Endodermal cell (in vitro differentiated cells): ENCODE data around the gene GALNT1. TPM values are rescaled to one million over a fixed set of nuclear protein-coding genes. Genes with fewer than 3 reads are reported as not detected.
A peak's percentile ranks its signal among the peaks of the same experiment; 100 is the strongest.

ENCODE experiments used
- DNase-seq: peaks from one replicate; pipeline ENCODE4 v3.0.0-alpha.2; 2017
- H3K27ac ChIP-seq: 2 replicates; pipeline ENCODE4 v1.5.1; 2013; ENCODE audit warnings: mild to moderate bottlenecking, low read depth, low read length, moderate library complexity
- H3K27me3 ChIP-seq: 2 replicates; pipeline ENCODE4 v1.6.1; 2013; ENCODE audit warnings: mild to moderate bottlenecking, low read length, moderate library complexity; ENCODE audit not compliant: insufficient read depth, control insufficient read depth, poor library complexity, severe bottlenecking
- H3K36me3 ChIP-seq: 2 replicates; pipeline ENCODE4 v1.7.0; 2013; ENCODE audit warnings: mild to moderate bottlenecking, low read length, moderate library complexity; ENCODE audit not compliant: control insufficient read depth, insufficient read depth
- H3K4me1 ChIP-seq: one replicate; pipeline ENCODE4 v1.7.0; 2013; ENCODE audit warnings: low read length; ENCODE audit not compliant: control insufficient read depth, insufficient read depth
- H3K4me3 ChIP-seq: 2 replicates; pipeline ENCODE4 v1.5.1; 2013; ENCODE audit warnings: mild to moderate bottlenecking, low read length, moderate library complexity
- H3K9ac ChIP-seq: 2 replicates; pipeline ENCODE4 v1.6.1; 2013; ENCODE audit warnings: mild to moderate bottlenecking, low read length, moderate library complexity; ENCODE audit not compliant: poor library complexity, severe bottlenecking; ENCODE audit errors: extremely low read depth
- H3K9me3 ChIP-seq: 2 replicates; pipeline ENCODE4 v1.6.1; 2013; ENCODE audit warnings: mild to moderate bottlenecking, low read length, moderate library complexity; ENCODE audit not compliant: control insufficient read depth
- H3K27ac Mint-ChIP-seq: 2 replicates; pipeline ENCODE4 v1.8.0; 2020; ENCODE audit warnings: mixed read lengths
- H3K27me3 Mint-ChIP-seq: 2 replicates; pipeline ENCODE4 v1.8.0; 2021; ENCODE audit warnings: mild to moderate bottlenecking, mixed read lengths; ENCODE audit not compliant: insufficient read depth
- H3K36me3 Mint-ChIP-seq: 2 replicates; pipeline ENCODE4 v1.8.0; 2020; ENCODE audit warnings: low read depth, mixed read lengths
- H3K4me1 Mint-ChIP-seq: 2 replicates; pipeline ENCODE4 v1.8.0; 2020; ENCODE audit warnings: mixed read lengths
- H3K4me3 Mint-ChIP-seq: 2 replicates; pipeline ENCODE4 v1.8.0; 2020; ENCODE audit warnings: mild to moderate bottlenecking, moderate library complexity, mixed read lengths
- H3K9me3 Mint-ChIP-seq: 2 replicates; pipeline ENCODE4 v1.8.0; 2020; ENCODE audit warnings: mild to moderate bottlenecking, mixed read lengths
- WGBS, 2 experiments: methylation state at CpG; one replicate each; pipeline versions ENCODE4 v1.1.5 to v1.1.7; 2013; ENCODE audit warnings: missing lambda C conversion rate in 2 of 2, mixed read lengths in 1 of 2; ENCODE audit not compliant: insufficient coverage in 1 of 2, insufficient read length in 1 of 2; 5-methylcytosine and 5-hydroxymethylcytosine counted together
- total RNA-seq, 2 donors: library from RNA; stranded (reverse); fragmentation: NEBNext Ultra II Directional in 1 of 2; extraction: Animal tissue kit (Norgen Biotek cat#: 25700) in 1 of 2; gene quantifications; 2 replicates in 1 of 2; 3 replicates in 1 of 2; pipeline ENCODE4 v1.2.1, GENCODE V29; 2021
- TF ChIP-seq, protein P1 (sequence below): fragments of 200-600 bp; sonication (generic); conservative IDR thresholded peaks from 2 replicates; pipeline ENCODE4 v1.5.0; 2021; ENCODE audit warnings: antibody characterized with exemption, mild to moderate bottlenecking

Gene GALNT1
- total RNA-seq, 2 donors from 2014 or later: 82.5 to 102 TPM

DNA sequence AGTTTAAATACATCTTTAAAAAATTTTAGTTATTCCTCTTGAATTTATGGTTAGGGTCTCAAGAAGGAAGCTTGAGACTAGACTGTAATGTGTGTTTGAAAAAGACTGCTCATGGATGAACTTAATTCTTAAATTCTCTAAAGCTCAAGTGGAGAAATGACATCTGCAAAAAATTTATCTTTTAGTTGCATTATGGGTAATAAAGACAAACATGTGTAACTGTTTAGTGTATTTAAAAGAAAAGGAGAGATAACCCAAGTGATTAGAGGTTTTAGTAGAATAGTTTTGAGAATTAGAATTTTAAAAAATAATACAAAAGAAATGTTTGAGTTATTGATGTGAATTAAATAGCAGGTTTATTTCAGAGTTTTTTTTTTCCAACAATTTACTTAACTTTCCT lies 36.7 kb downstream of the GALNT1 start:
- no peaks in the 10 kb centered on the region for H3K27me3 ChIP-seq
- H3K27me3 Mint-ChIP-seq: no peaks in the 10 kb centered on the region
- no peak overlapping the region for H3K9ac ChIP-seq
- no peaks in the 10 kb centered on the region for H3K9me3 ChIP-seq
- H3K27ac Mint-ChIP-seq: no peak overlapping the region
- H3K4me3 ChIP-seq: no peak overlapping the region
- H3K36me3 ChIP-seq: no peaks in the 10 kb centered on the region
- H3K9me3 Mint-ChIP-seq: peaks cover 3% of the 10 kb centered on the region
- H3K4me1 Mint-ChIP-seq: peaks cover 7% of the 10 kb centered on the region
- no peaks in the 10 kb centered on the region for H3K4me1 ChIP-seq
- TF ChIP-seq, protein P1, sequence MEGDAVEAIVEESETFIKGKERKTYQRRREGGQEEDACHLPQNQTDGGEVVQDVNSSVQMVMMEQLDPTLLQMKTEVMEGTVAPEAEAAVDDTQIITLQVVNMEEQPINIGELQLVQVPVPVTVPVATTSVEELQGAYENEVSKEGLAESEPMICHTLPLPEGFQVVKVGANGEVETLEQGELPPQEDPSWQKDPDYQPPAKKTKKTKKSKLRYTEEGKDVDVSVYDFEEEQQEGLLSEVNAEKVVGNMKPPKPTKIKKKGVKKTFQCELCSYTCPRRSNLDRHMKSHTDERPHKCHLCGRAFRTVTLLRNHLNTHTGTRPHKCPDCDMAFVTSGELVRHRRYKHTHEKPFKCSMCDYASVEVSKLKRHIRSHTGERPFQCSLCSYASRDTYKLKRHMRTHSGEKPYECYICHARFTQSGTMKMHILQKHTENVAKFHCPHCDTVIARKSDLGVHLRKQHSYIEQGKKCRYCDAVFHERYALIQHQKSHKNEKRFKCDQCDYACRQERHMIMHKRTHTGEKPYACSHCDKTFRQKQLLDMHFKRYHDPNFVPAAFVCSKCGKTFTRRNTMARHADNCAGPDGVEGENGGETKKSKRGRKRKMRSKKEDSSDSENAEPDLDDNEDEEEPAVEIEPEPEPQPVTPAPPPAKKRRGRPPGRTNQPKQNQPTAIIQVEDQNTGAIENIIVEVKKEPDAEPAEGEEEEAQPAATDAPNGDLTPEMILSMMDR: no peak
- H3K27ac ChIP-seq: peak overlapping the region; percentile 5
- H3K4me3 Mint-ChIP-seq: no peak overlapping the region
- peaks cover 5% of the 10 kb centered on the region for H3K36me3 Mint-ChIP-seq
- no peak for DNase-seq

DNA sequence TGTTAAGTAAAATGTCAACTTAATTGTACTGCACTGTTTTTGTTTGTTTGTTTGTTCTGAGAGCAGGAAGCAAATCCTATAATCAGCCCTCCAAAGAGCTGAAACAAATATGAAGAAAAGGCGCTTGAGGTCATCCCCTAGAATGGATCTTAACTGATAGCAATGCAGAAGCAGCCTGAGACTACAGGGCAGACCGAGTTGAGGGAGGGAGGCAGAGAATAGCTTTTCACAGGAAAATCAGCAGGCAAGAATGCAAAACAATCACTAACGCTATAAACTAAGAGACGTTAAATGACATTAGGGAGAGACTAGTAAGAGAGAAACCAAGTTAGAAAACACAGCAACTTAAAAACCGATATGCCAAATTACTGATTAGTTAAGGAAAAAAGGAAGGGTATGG lies 37.2 kb downstream of the GALNT1 start:
- Mint-ChIP-seq H3K36me3 (peaks cover 5% of the 10 kb centered on the region), H3K4me3 (no peak overlapping the region), H3K4me1 (peaks cover 7% of the 10 kb centered on the region), H3K27ac (no peak overlapping the region), H3K27me3 (no peaks in the 10 kb centered on the region), H3K9me3 (peaks cover 5% of the 10 kb centered on the region)
- no peaks in the 10 kb centered on the region for H3K36me3 ChIP-seq
- H3K27me3 ChIP-seq: no peaks in the 10 kb centered on the region
- H3K4me1 ChIP-seq: no peaks in the 10 kb centered on the region
- peak; percentile 53 for DNase-seq
- H3K4me3 ChIP-seq: no peak overlapping the region
- WGBS, 2 experiments: 29 to 31% methylated on average over 3 to 5 of the region's 5 CpGs
- TF ChIP-seq, protein P1: no peak
- peak overlapping the region; percentile 5 for H3K27ac ChIP-seq
- no peaks in the 10 kb centered on the region for H3K9me3 ChIP-seq
- H3K9ac ChIP-seq: no peak overlapping the region

DNA sequence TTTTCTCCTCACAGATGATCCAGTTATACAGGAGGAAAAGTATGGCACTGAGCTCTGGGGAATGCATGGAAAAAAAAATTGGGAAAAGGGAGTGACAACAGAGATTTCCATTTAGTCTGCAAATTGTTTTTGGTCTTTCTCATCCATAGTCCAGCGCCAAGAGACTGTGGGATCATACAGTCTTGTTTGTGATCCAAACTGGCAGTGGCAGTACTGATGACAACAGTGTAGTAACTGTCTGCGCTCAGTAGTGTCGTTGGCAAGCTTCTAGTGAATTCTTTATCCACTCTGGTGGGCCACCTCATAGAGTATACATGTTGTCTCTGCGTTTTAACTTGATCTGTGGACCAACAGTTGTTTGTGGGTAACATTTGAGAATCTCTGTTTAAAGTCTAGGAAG lies 37.9 kb downstream of the GALNT1 start:
- H3K4me3 Mint-ChIP-seq: no peak overlapping the region
- peaks cover 6% of the 10 kb centered on the region for H3K9me3 ChIP-seq
- no peaks in the 10 kb centered on the region for H3K36me3 ChIP-seq
- H3K4me3 ChIP-seq: no peak overlapping the region
- no peak overlapping the region for H3K27ac ChIP-seq
- H3K4me1 ChIP-seq: no peaks in the 10 kb centered on the region
- no peaks in the 10 kb centered on the region for H3K27me3 Mint-ChIP-seq
- 89 to 100% methylated on average over 1 to 4 of the region's 4 CpGs for WGBS, 2 experiments
- no peak for DNase-seq
- peaks cover 5% of the 10 kb centered on the region for H3K9me3 Mint-ChIP-seq
- H3K4me1 Mint-ChIP-seq: peaks cover 7% of the 10 kb centered on the region
- H3K9ac ChIP-seq: no peak overlapping the region
- no peak overlapping the region for H3K27ac Mint-ChIP-seq
- H3K27me3 ChIP-seq: no peaks in the 10 kb centered on the region
- TF ChIP-seq, protein P1: no peak
- peaks cover 9% of the 10 kb centered on the region for H3K36me3 Mint-ChIP-seq
